K562 (cell line): ENCODE measurements around the gene VWA1. TPM values are rescaled to one million over a fixed set of nuclear protein-coding genes. Genes with fewer than 3 reads are reported as not detected.

Experiments
- ARID2 ChIP-seq: fragments of 450-650 bp; IDR thresholded peaks from 2 replicates; pipeline ENCODE4 v1.6.1; 2017; ENCODE audit warnings: antibody characterized with exemption, mild to moderate bottlenecking
- BCL6 ChIP-seq: fragments of 250-450 bp; sonication (Bioruptor Pico); IDR thresholded peaks from 2 replicates; pipeline ENCODE4 v1.4.0; 2020
- DDX20 ChIP-seq: fragments of 450-650 bp; IDR thresholded peaks from 2 replicates; pipeline ENCODE4 v1.6.1; 2016; ENCODE audit warnings: missing genetic modification characterization, low read depth, mild to moderate bottlenecking, missing compliant biosample characterization, moderate library complexity
- ELF2 ChIP-seq: fragments of 250-450 bp; sonication (Bioruptor Pico); IDR thresholded peaks from 2 replicates; pipeline ENCODE4 v1.5.0; 2021; ENCODE audit warnings: mild to moderate bottlenecking
- FOS ChIP-seq: IDR thresholded peaks from 3 replicates; pipeline ENCODE4 v1.6.1; 2011; ENCODE audit not compliant: insufficient read length; ENCODE audit errors: extremely low read depth
- HMG20A ChIP-seq: fragments of 450-650 bp; formaldehyde crosslinking; conservative IDR thresholded peaks from 2 replicates; pipeline ENCODE4 v1.4.0; 2020; ENCODE audit warnings: mild to moderate bottlenecking, mixed read lengths
- L3MBTL2 ChIP-seq: fragments of 450-650 bp; IDR thresholded peaks from 2 replicates; pipeline ENCODE4 v1.6.1; 2016; ENCODE audit warnings: mild to moderate bottlenecking, moderate library complexity
- MAFF ChIP-seq: IDR thresholded peaks from 2 replicates; pipeline ENCODE4 v1.6.1; 2012; ENCODE audit warnings: low read length, improper control_type of control experiment
- MAFK ChIP-seq: IDR thresholded peaks from 2 replicates; pipeline ENCODE4 v1.6.1; 2011; ENCODE audit warnings: low read length, improper control_type of control experiment
- MBD1 ChIP-seq: fragments of 250-450 bp; sonication (Bioruptor Pico); IDR thresholded peaks from 2 replicates; pipeline ENCODE4 v1.8.0; 2022; ENCODE audit warnings: inconsistent platforms
- NFATC3 ChIP-seq: fragments of 450-650 bp; IDR thresholded peaks from 2 replicates; pipeline ENCODE4 v1.6.1; 2017; ENCODE audit warnings: mild to moderate bottlenecking
- NFXL1 ChIP-seq: fragments of 450-650 bp; formaldehyde crosslinking; IDR thresholded peaks from 2 replicates; pipeline ENCODE4 v1.4.0; 2021; ENCODE audit warnings: mild to moderate bottlenecking
- PPARD ChIP-seq: fragments of 250-450 bp; sonication (Bioruptor Pico); IDR thresholded peaks from 2 replicates; pipeline ENCODE4 v1.8.0; 2022; ENCODE audit warnings: inconsistent platforms, mild to moderate bottlenecking, moderate library complexity
- SAFB ChIP-seq: fragments of 200-400 bp; formaldehyde crosslinking; IDR thresholded peaks from 2 replicates; pipeline ENCODE4 v1.6.1; 2017; ENCODE audit warnings: low read depth, low read length, borderline replicate concordance
- SETDB1 ChIP-seq: IDR thresholded peaks from one replicate; pipeline ENCODE4 v1.6.1; 2012; ENCODE audit warnings: low read length, control low read depth, inconsistent platforms
- TARDBP ChIP-seq: fragments of 450-650 bp; IDR thresholded peaks from 2 replicates; pipeline ENCODE4 v1.6.1; 2016
- TEAD2 ChIP-seq: fragments of 450-650 bp; IDR thresholded peaks from 2 replicates; pipeline ENCODE4 v1.6.1; 2016; ENCODE audit warnings: missing genetic modification characterization, control low read depth, missing compliant biosample characterization
- TSC22D4 ChIP-seq: fragments of 450-650 bp; IDR thresholded peaks from 2 replicates; pipeline ENCODE4 v1.6.1; 2016; ENCODE audit warnings: missing genetic modification characterization, missing biosample characterization, control low read depth
- ZC3H4 ChIP-seq: sonication (generic); formaldehyde crosslinking; IDR thresholded peaks from 2 replicates; pipeline ENCODE4 v1.9.0; 2021; ENCODE audit warnings: missing genetic modification reagents, borderline replicate concordance
- ZNF253 ChIP-seq: fragments of 250-450 bp; sonication (Bioruptor Pico); conservative IDR thresholded peaks from 2 replicates; pipeline ENCODE4 v1.6.1; 2021; ENCODE audit warnings: mild to moderate bottlenecking
- ZNF282 ChIP-seq: sonication (generic); formaldehyde crosslinking; IDR thresholded peaks from 2 replicates; pipeline ENCODE4 v1.8.1; 2023; ENCODE audit warnings: missing genetic modification reagents
- ZNF445 ChIP-seq: fragments of 250-450 bp; sonication (Bioruptor Pico); IDR thresholded peaks from 2 replicates; pipeline ENCODE4 v1.4.0; 2020; ENCODE audit warnings: low read depth, mild to moderate bottlenecking, moderate library complexity
- ZNF507 ChIP-seq: conservative IDR thresholded peaks from 2 replicates; pipeline ENCODE4 v1.6.1; 2017; ENCODE audit warnings: missing genetic modification characterization, missing compliant biosample characterization
- ZNF551 ChIP-seq: fragments of 250-450 bp; sonication (Bioruptor Pico); IDR thresholded peaks from 2 replicates; pipeline ENCODE4 v1.5.0; 2021; ENCODE audit warnings: mild to moderate bottlenecking, moderate library complexity
- ZNF57 ChIP-seq: fragments of 450-650 bp; formaldehyde crosslinking; IDR thresholded peaks from 2 replicates; pipeline ENCODE4 v1.4.0; 2020; ENCODE audit warnings: mild to moderate bottlenecking, moderate library complexity
- polyA plus RNA-seq, 8 experiments: library from polyadenylated mRNA; depleted of rRNA in 4 of 8; stranded (reverse) in 5 of 8; unstranded in 3 of 8; fragments of >200 nt; fragmentation: Nextera tagmentation in 2 of 8; fragmentation: Illumina TruSeq in 1 of 8; extraction: Ambion mirVana in 2 of 8; extraction: Trizol in 1 of 8; gene quantifications; 2 replicates each; pipeline versions ENCODE4 v1.2.1 to v1.2.3, GENCODE V29; 2011 to 2014; ENCODE audit warnings: inconsistent platforms in 1 of 8, missing spikeins in 1 of 8
- total RNA-seq, 7 experiments: library from RNA; depleted of rRNA in 6 of 7; stranded (reverse); fragments of >200 nt in 6 of 7; fragmentation: Illumina TruSeq in 2 of 7; extraction: Trizol in 2 of 7; gene quantifications; 2 replicates each; pipeline versions ENCODE4 v1.2.1 to v1.2.3, GENCODE V29; 2011 to 2021; ENCODE audit warnings: low replicate concordance in 1 of 7
- TF ChIP-seq, protein P1 (sequence below), 3 experiments: fragments of 200-800 bp in 1 of 3; sonication (Bioruptor generic) in 1 of 3; sonication (generic) in 1 of 3; formaldehyde crosslinking in 1 of 3; IDR thresholded peaks; 2 replicates each; pipeline versions ENCODE4 v1.6.1 to v1.8.0; 2016 to 2022; ENCODE audit warnings: mild to moderate bottlenecking in 2 of 3, missing compliant biosample characterization in 2 of 3, missing genetic modification characterization in 2 of 3, missing genetic modification reagents in 1 of 3
- TF ChIP-seq, protein P2 (sequence below): IDR thresholded peaks from 3 replicates; pipeline ENCODE4 v1.6.1; 2011; ENCODE audit warnings: borderline replicate concordance, mild to moderate bottlenecking, moderate library complexity; ENCODE audit not compliant: insufficient read length; ENCODE audit errors: extremely low read depth

Gene VWA1
- total and polyA plus RNA-seq, 9 of the 15 experiments (the other 6 are each of a cell fraction or from before 2014, with no cell fraction given) = 0.01 to 6.4 (median 0.85) TPM

- no peak for TF ChIP-seq ZNF253 (CRISPR knock-in tag)
- TF ChIP-seq ELF2 (CRISPR knock-in tag) = peak; percentile 98
- no peak for TF ChIP-seq DDX20
- peak; percentile 100 for TF ChIP-seq FOS
- TF ChIP-seq ZNF282 (CRISPR knock-in tag) = no peak; the same call in 1 of the 2 replicates
- no peak for TF ChIP-seq SAFB
- no peak for TF ChIP-seq BCL6
- no peak for TF ChIP-seq ZC3H4 (CRISPR knock-in tag)
- TF ChIP-seq NFXL1 (CRISPR knock-in tag) = no peak
- TF ChIP-seq ZNF507 = no peak
- TF ChIP-seq MBD1 (CRISPR knock-in tag) = no peak
- no peak for TF ChIP-seq NFATC3
- TF ChIP-seq MAFF = no peak
- TF ChIP-seq ZNF57 (CRISPR knock-in tag) = no peak
- no peak for TF ChIP-seq PPARD (CRISPR knock-in tag)
- TF ChIP-seq TEAD2 (tag) = no peak
- TF ChIP-seq SETDB1 = no peak
- no peak for TF ChIP-seq ZNF551 (CRISPR knock-in tag)
- TF ChIP-seq ARID2 = no peak
- TF ChIP-seq TSC22D4 (tag) = no peak
- TF ChIP-seq, protein P1, sequence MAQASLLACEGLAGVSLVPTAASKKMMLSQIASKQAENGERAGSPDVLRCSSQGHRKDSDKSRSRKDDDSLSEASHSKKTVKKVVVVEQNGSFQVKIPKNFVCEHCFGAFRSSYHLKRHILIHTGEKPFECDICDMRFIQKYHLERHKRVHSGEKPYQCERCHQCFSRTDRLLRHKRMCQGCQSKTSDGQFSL (CRISPR knock-in tag; IDR thresholded peaks at IDR 0.05) = no peak
- TF ChIP-seq, protein P1 (tag; IDR thresholded peaks at IDR 0.05) = no peak
- TF ChIP-seq, protein P2, sequence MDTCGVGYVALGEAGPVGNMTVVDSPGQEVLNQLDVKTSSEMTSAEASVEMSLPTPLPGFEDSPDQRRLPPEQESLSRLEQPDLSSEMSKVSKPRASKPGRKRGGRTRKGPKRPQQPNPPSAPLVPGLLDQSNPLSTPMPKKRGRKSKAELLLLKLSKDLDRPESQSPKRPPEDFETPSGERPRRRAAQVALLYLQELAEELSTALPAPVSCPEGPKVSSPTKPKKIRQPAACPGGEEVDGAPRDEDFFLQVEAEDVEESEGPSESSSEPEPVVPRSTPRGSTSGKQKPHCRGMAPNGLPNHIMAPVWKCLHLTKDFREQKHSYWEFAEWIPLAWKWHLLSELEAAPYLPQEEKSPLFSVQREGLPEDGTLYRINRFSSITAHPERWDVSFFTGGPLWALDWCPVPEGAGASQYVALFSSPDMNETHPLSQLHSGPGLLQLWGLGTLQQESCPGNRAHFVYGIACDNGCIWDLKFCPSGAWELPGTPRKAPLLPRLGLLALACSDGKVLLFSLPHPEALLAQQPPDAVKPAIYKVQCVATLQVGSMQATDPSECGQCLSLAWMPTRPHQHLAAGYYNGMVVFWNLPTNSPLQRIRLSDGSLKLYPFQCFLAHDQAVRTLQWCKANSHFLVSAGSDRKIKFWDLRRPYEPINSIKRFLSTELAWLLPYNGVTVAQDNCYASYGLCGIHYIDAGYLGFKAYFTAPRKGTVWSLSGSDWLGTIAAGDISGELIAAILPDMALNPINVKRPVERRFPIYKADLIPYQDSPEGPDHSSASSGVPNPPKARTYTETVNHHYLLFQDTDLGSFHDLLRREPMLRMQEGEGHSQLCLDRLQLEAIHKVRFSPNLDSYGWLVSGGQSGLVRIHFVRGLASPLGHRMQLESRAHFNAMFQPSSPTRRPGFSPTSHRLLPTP = no peak
- peak; percentile 85 for TF ChIP-seq L3MBTL2
- no peak for TF ChIP-seq HMG20A
- TF ChIP-seq MAFK = no peak
- no peak for TF ChIP-seq ZNF445 (CRISPR knock-in tag)
- TF ChIP-seq TARDBP = 0 out of 2 replicates have a peak, but pooled peaks have one; percentile 17
Observed at GRCh38 chr1:1399187-1399871, 36.2 kb upstream of the VWA1 start, which contains the start of gene CCNL2 (continued).
